HL-60 (cell line): ENCODE data around the gene MICAL2.

Source experiments
- TF ChIP-seq, protein P1 (sequence below): IDR thresholded peaks from one replicate; pipeline ENCODE4 v1.5.1; 2011; ENCODE audit warnings: low read length, control low read depth, inconsistent platforms; ENCODE audit not compliant: insufficient read depth
- TF ChIP-seq, protein P2 (sequence below): IDR thresholded peaks from 2 replicates; pipeline ENCODE4 v1.6.1; 2012; ENCODE audit warnings: low read depth; ENCODE audit not compliant: insufficient replicate concordance

DNA sequence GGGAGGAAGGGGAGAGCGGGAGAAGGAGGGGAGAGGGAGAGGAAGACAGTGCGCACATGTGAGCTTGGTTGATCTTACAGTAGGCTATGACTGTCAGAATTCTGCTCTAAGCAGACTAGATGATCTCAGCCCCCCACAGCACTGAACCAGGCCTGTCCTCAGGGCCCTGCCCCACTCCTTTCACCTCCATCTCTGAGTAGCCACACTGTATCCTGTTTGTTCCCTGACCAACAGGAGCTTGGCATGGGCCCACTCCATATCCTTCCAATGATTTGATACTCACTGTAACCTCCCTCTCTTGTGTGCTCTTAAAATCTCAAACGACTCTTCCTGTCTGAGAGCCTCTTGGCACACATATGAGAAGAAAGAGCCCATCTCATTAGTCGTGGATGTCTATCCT is 180.9 kb downstream of the MICAL2 start:
- TF ChIP-seq, protein P1, sequence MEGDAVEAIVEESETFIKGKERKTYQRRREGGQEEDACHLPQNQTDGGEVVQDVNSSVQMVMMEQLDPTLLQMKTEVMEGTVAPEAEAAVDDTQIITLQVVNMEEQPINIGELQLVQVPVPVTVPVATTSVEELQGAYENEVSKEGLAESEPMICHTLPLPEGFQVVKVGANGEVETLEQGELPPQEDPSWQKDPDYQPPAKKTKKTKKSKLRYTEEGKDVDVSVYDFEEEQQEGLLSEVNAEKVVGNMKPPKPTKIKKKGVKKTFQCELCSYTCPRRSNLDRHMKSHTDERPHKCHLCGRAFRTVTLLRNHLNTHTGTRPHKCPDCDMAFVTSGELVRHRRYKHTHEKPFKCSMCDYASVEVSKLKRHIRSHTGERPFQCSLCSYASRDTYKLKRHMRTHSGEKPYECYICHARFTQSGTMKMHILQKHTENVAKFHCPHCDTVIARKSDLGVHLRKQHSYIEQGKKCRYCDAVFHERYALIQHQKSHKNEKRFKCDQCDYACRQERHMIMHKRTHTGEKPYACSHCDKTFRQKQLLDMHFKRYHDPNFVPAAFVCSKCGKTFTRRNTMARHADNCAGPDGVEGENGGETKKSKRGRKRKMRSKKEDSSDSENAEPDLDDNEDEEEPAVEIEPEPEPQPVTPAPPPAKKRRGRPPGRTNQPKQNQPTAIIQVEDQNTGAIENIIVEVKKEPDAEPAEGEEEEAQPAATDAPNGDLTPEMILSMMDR: no peak
- TF ChIP-seq, protein P2, sequence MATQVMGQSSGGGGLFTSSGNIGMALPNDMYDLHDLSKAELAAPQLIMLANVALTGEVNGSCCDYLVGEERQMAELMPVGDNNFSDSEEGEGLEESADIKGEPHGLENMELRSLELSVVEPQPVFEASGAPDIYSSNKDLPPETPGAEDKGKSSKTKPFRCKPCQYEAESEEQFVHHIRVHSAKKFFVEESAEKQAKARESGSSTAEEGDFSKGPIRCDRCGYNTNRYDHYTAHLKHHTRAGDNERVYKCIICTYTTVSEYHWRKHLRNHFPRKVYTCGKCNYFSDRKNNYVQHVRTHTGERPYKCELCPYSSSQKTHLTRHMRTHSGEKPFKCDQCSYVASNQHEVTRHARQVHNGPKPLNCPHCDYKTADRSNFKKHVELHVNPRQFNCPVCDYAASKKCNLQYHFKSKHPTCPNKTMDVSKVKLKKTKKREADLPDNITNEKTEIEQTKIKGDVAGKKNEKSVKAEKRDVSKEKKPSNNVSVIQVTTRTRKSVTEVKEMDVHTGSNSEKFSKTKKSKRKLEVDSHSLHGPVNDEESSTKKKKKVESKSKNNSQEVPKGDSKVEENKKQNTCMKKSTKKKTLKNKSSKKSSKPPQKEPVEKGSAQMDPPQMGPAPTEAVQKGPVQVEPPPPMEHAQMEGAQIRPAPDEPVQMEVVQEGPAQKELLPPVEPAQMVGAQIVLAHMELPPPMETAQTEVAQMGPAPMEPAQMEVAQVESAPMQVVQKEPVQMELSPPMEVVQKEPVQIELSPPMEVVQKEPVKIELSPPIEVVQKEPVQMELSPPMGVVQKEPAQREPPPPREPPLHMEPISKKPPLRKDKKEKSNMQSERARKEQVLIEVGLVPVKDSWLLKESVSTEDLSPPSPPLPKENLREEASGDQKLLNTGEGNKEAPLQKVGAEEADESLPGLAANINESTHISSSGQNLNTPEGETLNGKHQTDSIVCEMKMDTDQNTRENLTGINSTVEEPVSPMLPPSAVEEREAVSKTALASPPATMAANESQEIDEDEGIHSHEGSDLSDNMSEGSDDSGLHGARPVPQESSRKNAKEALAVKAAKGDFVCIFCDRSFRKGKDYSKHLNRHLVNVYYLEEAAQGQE: no peak
